ENCODE measurements around the gene ALDH5A1. TPM values are rescaled to one million over a fixed set of nuclear protein-coding genes. Genes with fewer than 3 reads are reported as not detected.
A peak's percentile ranks its signal among the peaks of the same experiment; 100 is the strongest.

The ALDH5A1 gene
- total and polyA plus RNA-seq, 2 of the 13 experiments (the other 11 are each of a cell fraction or from before 2014, with no cell fraction given): 12.8 to 32.5 TPM

GRCh38 chr6:24493945-24494820 is 586 bp upstream of the ALDH5A1 start (continued):
- TF ChIP-seq, protein P1, sequence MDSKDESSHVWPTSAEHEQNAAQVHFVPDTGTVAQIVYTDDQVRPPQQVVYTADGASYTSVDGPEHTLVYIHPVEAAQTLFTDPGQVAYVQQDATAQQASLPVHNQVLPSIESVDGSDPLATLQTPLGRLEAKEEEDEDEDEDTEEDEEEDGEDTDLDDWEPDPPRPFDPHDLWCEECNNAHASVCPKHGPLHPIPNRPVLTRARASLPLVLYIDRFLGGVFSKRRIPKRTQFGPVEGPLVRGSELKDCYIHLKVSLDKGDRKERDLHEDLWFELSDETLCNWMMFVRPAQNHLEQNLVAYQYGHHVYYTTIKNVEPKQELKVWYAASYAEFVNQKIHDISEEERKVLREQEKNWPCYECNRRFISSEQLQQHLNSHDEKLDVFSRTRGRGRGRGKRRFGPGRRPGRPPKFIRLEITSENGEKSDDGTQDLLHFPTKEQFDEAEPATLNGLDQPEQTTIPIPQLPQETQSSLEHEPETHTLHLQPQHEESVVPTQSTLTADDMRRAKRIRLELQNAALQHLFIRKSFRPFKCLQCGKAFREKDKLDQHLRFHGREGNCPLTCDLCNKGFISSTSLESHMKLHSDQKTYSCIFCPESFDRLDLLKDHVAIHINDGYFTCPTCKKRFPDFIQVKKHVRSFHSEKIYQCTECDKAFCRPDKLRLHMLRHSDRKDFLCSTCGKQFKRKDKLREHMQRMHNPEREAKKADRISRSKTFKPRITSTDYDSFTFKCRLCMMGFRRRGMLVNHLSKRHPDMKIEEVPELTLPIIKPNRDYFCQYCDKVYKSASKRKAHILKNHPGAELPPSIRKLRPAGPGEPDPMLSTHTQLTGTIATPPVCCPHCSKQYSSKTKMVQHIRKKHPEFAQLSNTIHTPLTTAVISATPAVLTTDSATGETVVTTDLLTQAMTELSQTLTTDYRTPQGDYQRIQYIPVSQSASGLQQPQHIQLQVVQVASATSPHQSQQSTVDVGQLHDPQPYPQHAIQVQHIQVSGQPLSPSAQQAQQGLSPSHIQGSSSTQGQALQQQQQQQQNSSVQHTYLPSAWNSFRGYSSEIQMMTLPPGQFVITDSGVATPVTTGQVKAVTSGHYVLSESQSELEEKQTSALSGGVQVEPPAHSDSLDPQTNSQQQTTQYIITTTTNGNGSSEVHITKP (CRISPR knock-in tag; IDR thresholded peaks at IDR 0.05; ENCODE audit: low read depth): peak; percentile 17; the same call in 1 of the 2 replicates
- TF ChIP-seq RFXAP (CRISPR knock-in tag; IDR thresholded peaks at IDR 0.05; ENCODE audit: borderline replicate concordance): no peak
- no peak for TF ChIP-seq ZFP36L1 (CRISPR knock-in tag; IDR thresholded peaks at IDR 0.05)
- no peak for TF ChIP-seq ZNF136 (CRISPR knock-in tag; IDR thresholded peaks at IDR 0.05; ENCODE audit: low read depth)
- TF ChIP-seq ZEB1 (IDR thresholded peaks at IDR 0.05; ENCODE audit: insufficient replicate concordance, low read depth): peak; percentile 77
- no peak for TF ChIP-seq SRSF9 (IDR thresholded peaks at IDR 0.05; ENCODE audit: borderline replicate concordance, insufficient read depth, low read depth, low read length, poor library complexity, severe bottlenecking)
- peak; percentile 88 for TF ChIP-seq HNF4A (CRISPR knock-in tag; IDR thresholded peaks at IDR 0.05)
- TF ChIP-seq GATAD2A (CRISPR knock-in tag; IDR thresholded peaks at IDR 0.05): 0 out of 2 replicates have a peak, but pooled peaks have one; percentile 46
- no peak; the same call in 1 of the 2 replicates for TF ChIP-seq ZSCAN31 (CRISPR knock-in tag; IDR thresholded peaks at IDR 0.05; ENCODE audit: low read depth)
- no peak for TF ChIP-seq ZFP90 (CRISPR knock-in tag; IDR thresholded peaks at IDR 0.05; ENCODE audit: borderline replicate concordance)
- peak; percentile 6; the same call in 1 of the 2 replicates for TF ChIP-seq BATF2 (CRISPR knock-in tag; IDR thresholded peaks at IDR 0.05)
- TF ChIP-seq AHDC1 (CRISPR knock-in tag; IDR thresholded peaks at IDR 0.05; ENCODE audit: borderline replicate concordance): 0 out of 2 replicates have a peak, but pooled peaks have one; percentile 37
- no peak for TF ChIP-seq DDIT3 (CRISPR knock-in tag; IDR thresholded peaks at IDR 0.05)
- TF ChIP-seq ZFY (CRISPR knock-in tag; IDR thresholded peaks at IDR 0.05): no peak
- no peak; the same call in 1 of the 2 replicates for TF ChIP-seq MIER2 (CRISPR knock-in tag; IDR thresholded peaks at IDR 0.05)
- TF ChIP-seq ELF1 (CRISPR knock-in tag; IDR thresholded peaks at IDR 0.05): 0 out of 2 replicates have a peak, but pooled peaks have one; percentile 23
- peak in 1 of 2 experiments; percentile 45; a peak in 2 of 4 replicates for TF ChIP-seq NR2F1 (CRISPR knock-in tag; IDR thresholded peaks at IDR 0.05)

Data from HepG2 (cell line).